Measurements from ENCODE around the gene PALM. TPM values are rescaled to one million over a fixed set of nuclear protein-coding genes. Genes with fewer than 3 reads are reported as not detected.
A peak's percentile ranks its signal among the peaks of the same experiment; 100 is the strongest.

PALM gene
- total RNA-seq, 1 experiment from 2014 or later: 22.1 TPM

DNA sequence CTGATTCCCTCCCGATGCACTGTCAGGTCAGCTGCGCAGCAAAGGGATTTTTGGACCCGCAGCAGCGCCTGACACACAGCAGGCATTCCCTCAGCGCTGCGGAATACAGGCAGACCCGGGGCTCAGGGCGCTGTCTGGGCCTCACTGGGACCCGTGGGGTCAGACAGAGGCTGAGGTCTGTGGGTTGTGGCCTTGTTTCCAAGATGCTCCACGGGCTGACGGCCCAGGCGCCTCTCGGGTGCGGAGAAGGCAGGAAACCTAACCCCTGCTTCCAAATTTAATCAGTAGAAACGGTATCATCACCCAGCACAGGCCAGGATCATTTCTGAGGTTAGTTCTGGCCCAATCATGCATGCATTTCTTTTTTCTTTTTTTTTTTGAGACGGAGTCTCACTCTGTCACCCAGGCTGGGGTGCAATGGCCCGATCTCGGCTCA, 45.0 kb upstream of the PALM start:
- peak overlapping the region; percentile 37; the same call in 1 of the 2 replicates for H3K27ac Mint-ChIP-seq
- POLR2A ChIA-PET: interaction anchor here (1.3 kb wide), 1 partner anchor 80 kb away, joined by 3 read pairs; no protein-coding TSS in a partner anchor
- no peaks in the 10 kb centered on the region for H3K36me3 Mint-ChIP-seq
- DNase-seq (ENCODE audit: low spot score) (no peak), ATAC-seq (no peak)
- peaks cover 23% of the 10 kb centered on the region for H3K27me3 Mint-ChIP-seq (ENCODE audit: low read depth)
- CTCF ChIA-PET: interaction anchor here (0.8 to 1.8 kb wide), 10 partner anchors 14 to 79 kb away, joined by 3 to 26 read pairs (median 5); no protein-coding TSS in a partner anchor
- TF ChIP-seq RORB (CRISPR knock-in tag; IDR thresholded peaks at IDR 0.05) (no peak), MLX (CRISPR knock-in tag; IDR thresholded peaks at IDR 0.05) (no peak), PRRX2 (CRISPR knock-in tag; IDR thresholded peaks at IDR 0.05) (no peak), ZNF671 (CRISPR knock-in tag; IDR thresholded peaks at IDR 0.05) (no peak), NR3C1 (CRISPR knock-in tag; conservative IDR thresholded peaks at IDR 0.05; ENCODE audit: low read depth) (no peak), ZNF121 (CRISPR knock-in tag; IDR thresholded peaks at IDR 0.05) (no peak), ZBTB21 (CRISPR knock-in tag; IDR thresholded peaks at IDR 0.05; ENCODE audit: borderline replicate concordance) (no peak), SMAD3 (CRISPR knock-in tag; IDR thresholded peaks at IDR 0.05; ENCODE audit: borderline replicate concordance) (no peak), CBFB (CRISPR knock-in tag; IDR thresholded peaks at IDR 0.05; ENCODE audit: low read depth) (no peak), TP53 (CRISPR knock-in tag; IDR thresholded peaks at IDR 0.05) (no peak)
- H3K4me3 Mint-ChIP-seq: peak overlapping the region; percentile 69
- H3K4me1 Mint-ChIP-seq: peaks cover 20% of the 10 kb centered on the region
- peaks cover 2% of the 10 kb centered on the region for H3K9me3 Mint-ChIP-seq

DNA sequence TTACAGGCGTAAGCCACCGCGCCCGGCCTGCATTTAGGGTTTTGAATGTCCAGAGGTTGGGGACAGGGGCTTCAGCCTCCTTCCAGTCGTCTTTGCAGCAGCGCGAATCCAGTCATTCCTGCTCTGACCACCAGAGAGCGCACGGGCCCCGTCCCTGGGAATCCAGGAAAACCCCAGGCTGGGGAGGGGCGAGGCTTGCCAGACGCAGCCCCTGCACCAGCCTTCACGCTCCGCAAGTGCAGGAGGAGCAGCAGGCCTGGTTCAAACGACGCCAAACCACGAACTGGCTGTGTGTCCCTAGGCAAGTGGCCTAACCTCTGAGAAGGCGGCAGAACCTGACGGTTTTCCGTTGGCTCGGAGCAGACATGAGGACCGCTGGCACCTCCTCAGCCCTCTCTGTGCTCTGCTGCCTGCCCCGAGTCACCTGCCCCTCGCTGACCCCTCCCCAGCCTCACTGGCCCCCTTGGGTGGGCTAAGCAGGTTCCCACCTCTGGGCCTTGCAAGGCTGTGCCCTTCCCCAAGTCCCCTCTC, 43.8 kb upstream of the PALM start:
- Mint-ChIP-seq H3K36me3 (no peaks in the 10 kb centered on the region), H3K4me3 (peak overlapping the region; percentile 36), H3K4me1 (peaks cover 20% of the 10 kb centered on the region), H3K9me3 (peaks cover 9% of the 10 kb centered on the region), H3K27ac (no peak overlapping the region), H3K27me3 (ENCODE audit: low read depth) (peaks cover 29% of the 10 kb centered on the region)
- POLR2A ChIA-PET: no interaction called here
- CTCF ChIA-PET: interaction anchor here (0.6 to 0.8 kb wide), 4 partner anchors 10 to 195 kb away, joined by 3 to 6 read pairs (median 4); partner anchors contain the start of gene CFD
- ATAC-seq (peak; percentile 62), DNase-seq (ENCODE audit: low spot score) (peak; percentile 97)
- 0 out of 2 replicates have a peak, but pooled peaks have one; percentile 50 for TF ChIP-seq ESRRA (CRISPR knock-in tag; IDR thresholded peaks at IDR 0.05; ENCODE audit: borderline replicate concordance)
- no peak for TF ChIP-seq JUN (CRISPR knock-in tag; IDR thresholded peaks at IDR 0.05)
- TF ChIP-seq TEAD1 (CRISPR knock-in tag; IDR thresholded peaks at IDR 0.05): peak; percentile 66; the same call in 1 of the 2 replicates
- peak; percentile 89 for TF ChIP-seq HMGXB4 (CRISPR knock-in tag; IDR thresholded peaks at IDR 0.05)
- no peak for TF ChIP-seq NR3C1 (CRISPR knock-in tag; conservative IDR thresholded peaks at IDR 0.05; ENCODE audit: low read depth)
- no peak for TF ChIP-seq ZNF512 (CRISPR knock-in tag; IDR thresholded peaks at IDR 0.05; ENCODE audit: borderline replicate concordance)
- no peak for TF ChIP-seq NR2C2 (CRISPR knock-in tag; IDR thresholded peaks at IDR 0.05)
- TF ChIP-seq, protein P1, sequence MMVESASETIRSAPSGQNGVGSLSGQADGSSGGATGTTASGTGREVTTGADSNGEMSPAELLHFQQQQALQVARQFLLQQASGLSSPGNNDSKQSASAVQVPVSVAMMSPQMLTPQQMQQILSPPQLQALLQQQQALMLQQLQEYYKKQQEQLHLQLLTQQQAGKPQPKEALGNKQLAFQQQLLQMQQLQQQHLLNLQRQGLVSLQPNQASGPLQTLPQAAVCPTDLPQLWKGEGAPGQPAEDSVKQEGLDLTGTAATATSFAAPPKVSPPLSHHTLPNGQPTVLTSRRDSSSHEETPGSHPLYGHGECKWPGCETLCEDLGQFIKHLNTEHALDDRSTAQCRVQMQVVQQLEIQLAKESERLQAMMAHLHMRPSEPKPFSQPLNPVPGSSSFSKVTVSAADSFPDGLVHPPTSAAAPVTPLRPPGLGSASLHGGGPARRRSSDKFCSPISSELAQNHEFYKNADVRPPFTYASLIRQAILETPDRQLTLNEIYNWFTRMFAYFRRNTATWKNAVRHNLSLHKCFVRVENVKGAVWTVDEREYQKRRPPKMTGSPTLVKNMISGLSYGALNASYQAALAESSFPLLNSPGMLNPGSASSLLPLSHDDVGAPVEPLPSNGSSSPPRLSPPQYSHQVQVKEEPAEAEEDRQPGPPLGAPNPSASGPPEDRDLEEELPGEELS (CRISPR knock-in tag; IDR thresholded peaks at IDR 0.05): peak; percentile 76
- TF ChIP-seq SP1 (CRISPR knock-in tag; conservative IDR thresholded peaks at IDR 0.05): peak; percentile 65; the same call in 1 of the 2 replicates
- TF ChIP-seq ZBTB43 (CRISPR knock-in tag; IDR thresholded peaks at IDR 0.05): 0 out of 2 replicates have a peak, but pooled peaks have one; percentile 19
- TF ChIP-seq, protein P2, sequence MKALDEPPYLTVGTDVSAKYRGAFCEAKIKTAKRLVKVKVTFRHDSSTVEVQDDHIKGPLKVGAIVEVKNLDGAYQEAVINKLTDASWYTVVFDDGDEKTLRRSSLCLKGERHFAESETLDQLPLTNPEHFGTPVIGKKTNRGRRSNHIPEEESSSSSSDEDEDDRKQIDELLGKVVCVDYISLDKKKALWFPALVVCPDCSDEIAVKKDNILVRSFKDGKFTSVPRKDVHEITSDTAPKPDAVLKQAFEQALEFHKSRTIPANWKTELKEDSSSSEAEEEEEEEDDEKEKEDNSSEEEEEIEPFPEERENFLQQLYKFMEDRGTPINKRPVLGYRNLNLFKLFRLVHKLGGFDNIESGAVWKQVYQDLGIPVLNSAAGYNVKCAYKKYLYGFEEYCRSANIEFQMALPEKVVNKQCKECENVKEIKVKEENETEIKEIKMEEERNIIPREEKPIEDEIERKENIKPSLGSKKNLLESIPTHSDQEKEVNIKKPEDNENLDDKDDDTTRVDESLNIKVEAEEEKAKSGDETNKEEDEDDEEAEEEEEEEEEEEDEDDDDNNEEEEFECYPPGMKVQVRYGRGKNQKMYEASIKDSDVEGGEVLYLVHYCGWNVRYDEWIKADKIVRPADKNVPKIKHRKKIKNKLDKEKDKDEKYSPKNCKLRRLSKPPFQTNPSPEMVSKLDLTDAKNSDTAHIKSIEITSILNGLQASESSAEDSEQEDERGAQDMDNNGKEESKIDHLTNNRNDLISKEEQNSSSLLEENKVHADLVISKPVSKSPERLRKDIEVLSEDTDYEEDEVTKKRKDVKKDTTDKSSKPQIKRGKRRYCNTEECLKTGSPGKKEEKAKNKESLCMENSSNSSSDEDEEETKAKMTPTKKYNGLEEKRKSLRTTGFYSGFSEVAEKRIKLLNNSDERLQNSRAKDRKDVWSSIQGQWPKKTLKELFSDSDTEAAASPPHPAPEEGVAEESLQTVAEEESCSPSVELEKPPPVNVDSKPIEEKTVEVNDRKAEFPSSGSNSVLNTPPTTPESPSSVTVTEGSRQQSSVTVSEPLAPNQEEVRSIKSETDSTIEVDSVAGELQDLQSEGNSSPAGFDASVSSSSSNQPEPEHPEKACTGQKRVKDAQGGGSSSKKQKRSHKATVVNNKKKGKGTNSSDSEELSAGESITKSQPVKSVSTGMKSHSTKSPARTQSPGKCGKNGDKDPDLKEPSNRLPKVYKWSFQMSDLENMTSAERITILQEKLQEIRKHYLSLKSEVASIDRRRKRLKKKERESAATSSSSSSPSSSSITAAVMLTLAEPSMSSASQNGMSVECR (CRISPR knock-in tag; IDR thresholded peaks at IDR 0.05; ENCODE audit: borderline replicate concordance): no peak
- TF ChIP-seq, protein P3, sequence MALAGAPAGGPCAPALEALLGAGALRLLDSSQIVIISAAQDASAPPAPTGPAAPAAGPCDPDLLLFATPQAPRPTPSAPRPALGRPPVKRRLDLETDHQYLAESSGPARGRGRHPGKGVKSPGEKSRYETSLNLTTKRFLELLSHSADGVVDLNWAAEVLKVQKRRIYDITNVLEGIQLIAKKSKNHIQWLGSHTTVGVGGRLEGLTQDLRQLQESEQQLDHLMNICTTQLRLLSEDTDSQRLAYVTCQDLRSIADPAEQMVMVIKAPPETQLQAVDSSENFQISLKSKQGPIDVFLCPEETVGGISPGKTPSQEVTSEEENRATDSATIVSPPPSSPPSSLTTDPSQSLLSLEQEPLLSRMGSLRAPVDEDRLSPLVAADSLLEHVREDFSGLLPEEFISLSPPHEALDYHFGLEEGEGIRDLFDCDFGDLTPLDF (CRISPR knock-in tag; IDR thresholded peaks at IDR 0.05): no peak
- TF ChIP-seq RORB (CRISPR knock-in tag; IDR thresholded peaks at IDR 0.05): no peak

Data from WTC11 (cell line).